GM12865 (cell line): ENCODE measurements around the gene SUPT5H.

ENCODE experiments used
- DNase-seq: peaks from one replicate; pipeline ENCODE4 v3.0.0; 2010; ENCODE audit warnings: low read depth
- H3K4me3 ChIP-seq: 2 replicates; pipeline ENCODE4 v1.5.1; 2011; ENCODE audit warnings: mild to moderate bottlenecking, low read depth, low read length, control low read depth
- CTCF ChIP-seq: IDR thresholded peaks from 2 replicates; pipeline ENCODE4 v1.5.1; 2011; ENCODE audit warnings: low read length, control low read depth, low read depth, inconsistent platforms; ENCODE audit not compliant: insufficient read depth; ENCODE audit errors: missing control alignments

The SUPT5H gene

DNA sequence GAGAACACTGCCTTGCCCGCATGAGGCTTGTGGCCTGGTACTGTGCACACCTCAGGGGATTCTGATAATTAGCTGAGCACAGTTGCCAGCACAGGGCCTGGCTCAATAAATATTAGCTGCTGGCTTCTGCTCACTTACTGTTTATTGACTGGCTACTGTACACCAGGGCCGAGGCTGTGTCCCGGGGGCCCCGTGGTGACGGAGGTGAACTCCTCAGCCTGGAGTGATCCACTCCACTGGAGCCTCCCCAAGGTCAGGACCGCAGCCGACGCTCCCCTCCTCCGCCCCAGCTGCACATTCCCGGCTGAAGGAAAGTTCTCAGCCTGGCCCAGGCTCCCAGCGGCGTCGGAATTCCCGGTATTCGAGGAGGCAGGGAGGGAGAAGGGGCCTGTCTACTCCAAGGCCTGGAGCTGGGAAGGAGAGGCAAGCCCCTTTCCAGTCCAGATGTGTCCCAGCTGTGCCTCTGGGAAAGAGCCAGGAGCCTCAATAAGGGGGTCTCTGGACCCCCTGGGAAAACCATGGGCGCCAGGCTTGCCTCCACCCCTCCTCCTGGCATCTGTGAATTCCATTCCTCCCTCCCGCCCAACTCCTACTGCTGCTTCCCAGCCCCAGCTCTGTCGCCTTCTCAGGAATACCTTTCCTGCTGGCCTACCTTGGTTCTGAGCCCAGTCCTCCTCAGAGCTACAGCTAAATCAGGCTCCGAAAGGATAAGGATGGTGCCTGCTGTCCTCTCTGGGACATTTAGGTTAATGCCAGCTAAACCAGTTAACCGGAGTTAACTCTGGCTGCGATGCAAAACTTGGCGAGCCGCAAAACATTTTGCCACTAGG, 16.9 kb upstream of the SUPT5H start:
- DNase-seq: no peak
- no peak for TF ChIP-seq CTCF
- H3K4me3 ChIP-seq: no peak overlapping the region

DNA sequence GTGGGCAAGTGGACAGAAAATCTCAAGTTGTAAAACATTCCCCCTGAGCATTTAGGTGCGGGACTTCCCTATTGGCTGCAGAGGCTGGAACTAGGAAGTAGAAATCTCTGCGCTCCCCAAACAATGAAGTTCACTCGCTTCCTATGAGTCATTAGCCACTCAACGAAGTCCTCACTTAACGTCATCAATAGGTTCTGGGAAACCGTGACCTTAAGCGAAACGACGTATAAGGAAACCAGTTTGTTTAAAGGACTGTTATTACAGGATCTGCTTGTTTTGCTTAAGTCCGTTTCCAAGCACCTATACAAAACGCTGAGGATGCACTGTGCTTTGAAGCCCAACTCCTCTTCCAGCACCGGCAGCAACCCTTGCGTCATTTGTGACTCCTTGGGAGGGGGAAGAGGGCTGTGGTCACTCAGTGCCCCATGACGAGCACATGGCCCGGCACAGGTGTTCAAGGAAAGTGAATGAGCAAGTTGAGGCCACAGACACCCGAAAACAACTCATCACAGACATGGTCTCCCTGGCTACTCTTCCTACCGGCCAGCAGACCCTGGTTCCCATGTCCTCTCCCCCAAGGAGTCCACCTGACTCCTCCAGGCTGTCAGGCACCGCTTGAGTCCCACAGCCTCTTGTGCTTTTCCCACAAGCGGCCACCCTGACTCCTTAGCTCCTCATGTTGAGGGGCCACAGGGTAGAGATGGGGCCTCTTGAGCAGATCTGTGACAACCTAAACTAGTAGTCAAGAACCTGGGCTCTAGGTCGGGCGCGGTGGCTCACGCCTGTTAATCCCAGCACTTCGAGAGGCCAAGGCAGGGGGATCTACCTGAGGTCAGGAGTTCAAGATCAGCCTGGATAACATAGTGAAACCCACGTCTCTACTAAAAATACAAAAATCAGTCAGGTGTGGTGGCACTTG, 14.4 kb upstream of the SUPT5H start:
- peak; percentile 86 for DNase-seq
- TF ChIP-seq CTCF: no peak
- H3K4me3 ChIP-seq: peak overlapping the region; percentile 9

- TF ChIP-seq CTCF: no peak
- no peak for DNase-seq
- H3K4me3 ChIP-seq: no peak overlapping the region
Measured at GRCh38 chr19:39432677-39433025, 12.7 kb upstream of the SUPT5H start.

- TF ChIP-seq CTCF: no peak
- H3K4me3 ChIP-seq: peak overlapping the region; percentile 95
- no peak for DNase-seq
Measured at GRCh38 chr19:39433480-39434079, 11.8 kb upstream of the SUPT5H start.

DNA sequence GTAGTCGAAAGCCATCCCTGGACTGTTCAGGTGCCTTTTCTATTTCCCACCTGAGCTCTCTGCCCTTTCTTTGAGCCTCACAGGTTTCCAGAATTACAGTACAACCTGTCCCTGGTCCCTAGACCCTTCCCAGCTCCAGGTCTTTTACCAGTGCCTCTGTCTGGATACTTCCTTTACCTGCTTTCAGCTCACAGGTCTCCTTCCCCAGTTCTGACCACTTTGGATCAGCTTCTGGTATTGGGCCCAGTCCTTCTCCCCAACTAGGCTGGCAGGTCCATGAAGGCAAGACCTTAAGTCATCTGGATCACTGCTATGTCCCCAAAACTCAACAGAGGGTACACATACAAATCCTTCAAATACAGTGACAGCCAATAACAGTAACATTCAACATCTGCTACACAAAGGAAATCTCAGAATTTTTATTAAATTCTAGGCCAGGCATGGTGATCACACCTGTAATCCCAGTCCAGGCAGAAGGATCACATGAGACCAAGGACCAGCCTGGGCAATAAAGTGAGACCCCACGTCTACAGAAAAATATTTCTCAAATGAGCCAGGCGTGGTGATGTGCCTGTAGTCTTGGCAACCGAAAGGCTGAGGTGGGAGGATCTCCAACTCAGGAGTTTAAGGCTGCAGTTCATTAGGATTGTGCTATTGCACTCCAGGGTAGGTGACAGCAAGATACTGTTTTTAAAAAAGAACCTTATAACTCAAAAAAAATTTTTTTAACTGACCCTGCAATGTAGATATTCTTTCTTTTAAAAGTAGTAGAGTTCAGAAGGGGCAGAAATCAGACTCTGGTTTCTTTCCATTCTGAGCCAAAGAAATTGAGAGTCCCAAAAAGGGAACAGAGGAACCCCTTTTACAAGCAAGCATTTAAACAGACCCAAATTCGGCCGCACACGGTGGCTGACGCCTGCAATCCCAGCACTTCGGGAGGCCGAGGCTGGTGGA, 11.0 kb upstream of the SUPT5H start:
- TF ChIP-seq CTCF: no peak
- H3K4me3 ChIP-seq: peak overlapping the region; percentile 95
- DNase-seq: no peak
